Neural cell (in vitro differentiated cells): ENCODE results near the gene SNAP29. TPM values are rescaled to one million over a fixed set of nuclear protein-coding genes. Genes with fewer than 3 reads are reported as not detected.
A peak's percentile ranks its signal among the peaks of the same experiment; 100 is the strongest.

ENCODE experiments used
- H2AFZ ChIP-seq: fragments of 200-600, 300-800 bp; sonication (generic), shearing (Covaris generic); 2 replicates; pipeline ENCODE4 v1.6.0; 2014; ENCODE audit warnings: low read depth, mild to moderate bottlenecking, antibody characterized with exemption, low read length, moderate library complexity
- H3F3A ChIP-seq: fragments of 200-600 bp; shearing (Covaris generic); 2 replicates; pipeline ENCODE4 v1.6.1; 2016; ENCODE audit warnings: mild to moderate bottlenecking, moderate library complexity, mixed read lengths, antibody characterized with exemption, low read length; ENCODE audit not compliant: insufficient read depth, poor library complexity, severe bottlenecking
- H3K27ac ChIP-seq: fragments of 200-600, 300-800 bp; sonication (generic), shearing (Covaris generic); 2 replicates; pipeline ENCODE4 v1.5.1; 2014; ENCODE audit warnings: mild to moderate bottlenecking, low read length, moderate library complexity
- H3K27me3 ChIP-seq: fragments of 300-800, 200-600 bp; sonication (generic), shearing (Covaris generic); 2 replicates; pipeline ENCODE4 v1.6.0; 2014; ENCODE audit warnings: mild to moderate bottlenecking, low read depth, low read length, moderate library complexity; ENCODE audit not compliant: insufficient read depth
- H3K36me3 ChIP-seq: fragments of 300-800, 200-600 bp; sonication (generic), shearing (Covaris generic); 2 replicates; pipeline ENCODE4 v1.5.1; 2014; ENCODE audit warnings: mild to moderate bottlenecking, antibody characterized with exemption, low read length, moderate library complexity; ENCODE audit not compliant: insufficient read depth
- H3K4me2 ChIP-seq: fragments of 300-800, 200-600 bp; sonication (generic), shearing (Covaris generic); 2 replicates; pipeline ENCODE4 v1.6.0; 2014; ENCODE audit warnings: mild to moderate bottlenecking, low read length
- H3K4me3 ChIP-seq: fragments of 300-800, 200-600 bp; sonication (generic), shearing (Covaris generic); 2 replicates; pipeline ENCODE4 v1.5.1; 2014; ENCODE audit warnings: mild to moderate bottlenecking, low read length, moderate library complexity
- H3K79me2 ChIP-seq: fragments of 200-600 bp; shearing (Covaris generic); replicated peaks from 2 replicates; pipeline ENCODE4 v1.6.0; 2014; ENCODE audit warnings: mild to moderate bottlenecking, low read length, moderate library complexity; ENCODE audit not compliant: insufficient read depth
- H3K9ac ChIP-seq: fragments of 300-800, 200-600 bp; sonication (generic), shearing (Covaris generic); 2 replicates; pipeline ENCODE4 v1.6.1; 2016; ENCODE audit warnings: mild to moderate bottlenecking, low read length, mixed read lengths
- H3K9me2 ChIP-seq: fragments of 200-600 bp; shearing (Covaris generic); 2 replicates; pipeline ENCODE4 v1.6.1; 2016; ENCODE audit warnings: mild to moderate bottlenecking, low read length, mixed read lengths; ENCODE audit not compliant: insufficient read depth
- H3K9me3 ChIP-seq: fragments of 200-600, 300-800 bp; sonication (generic), shearing (Covaris generic); 2 replicates; pipeline ENCODE4 v1.6.1; 2016; ENCODE audit warnings: mild to moderate bottlenecking, mixed run types, low read length, moderate library complexity, mixed read lengths
- H4K20me1 ChIP-seq: fragments of 200-600 bp; shearing (Covaris generic); 2 replicates; pipeline ENCODE4 v1.6.1; 2016; ENCODE audit warnings: mild to moderate bottlenecking, mixed run types; ENCODE audit not compliant: insufficient read depth
- EP300 ChIP-seq: fragments of 450-650 bp; conservative IDR thresholded peaks from 2 replicates; pipeline ENCODE4 v1.6.1; 2014; ENCODE audit warnings: antibody characterized with exemption, mild to moderate bottlenecking, moderate library complexity; ENCODE audit not compliant: poor library complexity, severe bottlenecking
- EZH2 ChIP-seq: fragments of 200-600, 300-800 bp; shearing (Covaris generic), sonication (generic); IDR thresholded peaks from 2 replicates; pipeline ENCODE4 v1.6.1; 2014; ENCODE audit warnings: antibody characterized with exemption, low read length, borderline replicate concordance, mild to moderate bottlenecking; ENCODE audit not compliant: insufficient read depth, poor library complexity, severe bottlenecking
- MXI1 ChIP-seq: fragments of 450-650 bp; conservative IDR thresholded peaks from 2 replicates; pipeline ENCODE4 v1.6.1; 2014; ENCODE audit warnings: antibody characterized with exemption, mild to moderate bottlenecking; ENCODE audit not compliant: poor library complexity, severe bottlenecking
- POLR2AphosphoS5 ChIP-seq: IDR thresholded peaks from 2 replicates; pipeline ENCODE4 v1.6.1; 2012
- RAD21 ChIP-seq: fragments of 450-650 bp; conservative IDR thresholded peaks from 2 replicates; pipeline ENCODE4 v1.6.1; 2014; ENCODE audit warnings: antibody characterized with exemption, mild to moderate bottlenecking, moderate library complexity
- SMC3 ChIP-seq: fragments of 450-650 bp; conservative IDR thresholded peaks from 2 replicates; pipeline ENCODE4 v1.6.1; 2014; ENCODE audit warnings: antibody characterized with exemption, mild to moderate bottlenecking, moderate library complexity; ENCODE audit not compliant: poor library complexity
- TAF1 ChIP-seq: IDR thresholded peaks from 2 replicates; pipeline ENCODE4 v1.6.1; 2012; ENCODE audit warnings: low read depth
- polyA plus RNA-seq: library from polyadenylated mRNA; depleted of rRNA; stranded (reverse); fragments of >200 nt; gene quantifications from 2 replicates; pipeline ENCODE4 v1.2.3, GENCODE V29; 2014
- TF ChIP-seq, protein P1 (sequence below): fragments of 450-650 bp; IDR thresholded peaks from 2 replicates; pipeline ENCODE4 v1.5.1; 2014; ENCODE audit warnings: antibody characterized with exemption, mild to moderate bottlenecking, moderate library complexity; ENCODE audit not compliant: poor library complexity, severe bottlenecking
- TF ChIP-seq, protein P2 (sequence below): IDR thresholded peaks from 2 replicates; pipeline ENCODE4 v1.6.1; 2012; ENCODE audit warnings: borderline replicate concordance

Gene SNAP29
- polyA plus RNA-seq, 1 donor from 2014 or later = 7.0 TPM

DNA sequence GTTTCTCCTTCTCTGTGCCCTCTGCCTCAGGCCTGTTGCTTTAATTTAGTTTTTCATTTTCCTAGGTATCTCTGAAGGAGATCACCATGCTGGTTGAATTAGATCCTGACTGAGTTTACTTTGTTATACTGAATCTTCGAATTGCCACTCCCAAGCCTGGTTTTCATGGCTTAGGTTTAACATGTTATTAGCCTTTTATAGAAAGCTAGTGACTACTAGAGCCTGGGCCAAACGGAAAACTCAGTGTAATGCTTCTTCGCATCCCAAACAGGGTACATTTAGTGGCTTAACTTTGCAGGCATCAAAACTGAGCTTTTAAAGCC is 62.0 kb downstream of the SNAP29 start:
- peak overlapping the region; percentile 36 for H3K4me2 ChIP-seq
- TF ChIP-seq TAF1 = no peak
- no peak for TF ChIP-seq POLR2AphosphoS5
- TF ChIP-seq, protein P1, sequence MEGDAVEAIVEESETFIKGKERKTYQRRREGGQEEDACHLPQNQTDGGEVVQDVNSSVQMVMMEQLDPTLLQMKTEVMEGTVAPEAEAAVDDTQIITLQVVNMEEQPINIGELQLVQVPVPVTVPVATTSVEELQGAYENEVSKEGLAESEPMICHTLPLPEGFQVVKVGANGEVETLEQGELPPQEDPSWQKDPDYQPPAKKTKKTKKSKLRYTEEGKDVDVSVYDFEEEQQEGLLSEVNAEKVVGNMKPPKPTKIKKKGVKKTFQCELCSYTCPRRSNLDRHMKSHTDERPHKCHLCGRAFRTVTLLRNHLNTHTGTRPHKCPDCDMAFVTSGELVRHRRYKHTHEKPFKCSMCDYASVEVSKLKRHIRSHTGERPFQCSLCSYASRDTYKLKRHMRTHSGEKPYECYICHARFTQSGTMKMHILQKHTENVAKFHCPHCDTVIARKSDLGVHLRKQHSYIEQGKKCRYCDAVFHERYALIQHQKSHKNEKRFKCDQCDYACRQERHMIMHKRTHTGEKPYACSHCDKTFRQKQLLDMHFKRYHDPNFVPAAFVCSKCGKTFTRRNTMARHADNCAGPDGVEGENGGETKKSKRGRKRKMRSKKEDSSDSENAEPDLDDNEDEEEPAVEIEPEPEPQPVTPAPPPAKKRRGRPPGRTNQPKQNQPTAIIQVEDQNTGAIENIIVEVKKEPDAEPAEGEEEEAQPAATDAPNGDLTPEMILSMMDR = no peak
- TF ChIP-seq EP300 = no peak
- TF ChIP-seq MXI1 = no peak
- no peak for TF ChIP-seq EZH2
- TF ChIP-seq RAD21 = no peak
- no peak for TF ChIP-seq SMC3
- TF ChIP-seq, protein P2, sequence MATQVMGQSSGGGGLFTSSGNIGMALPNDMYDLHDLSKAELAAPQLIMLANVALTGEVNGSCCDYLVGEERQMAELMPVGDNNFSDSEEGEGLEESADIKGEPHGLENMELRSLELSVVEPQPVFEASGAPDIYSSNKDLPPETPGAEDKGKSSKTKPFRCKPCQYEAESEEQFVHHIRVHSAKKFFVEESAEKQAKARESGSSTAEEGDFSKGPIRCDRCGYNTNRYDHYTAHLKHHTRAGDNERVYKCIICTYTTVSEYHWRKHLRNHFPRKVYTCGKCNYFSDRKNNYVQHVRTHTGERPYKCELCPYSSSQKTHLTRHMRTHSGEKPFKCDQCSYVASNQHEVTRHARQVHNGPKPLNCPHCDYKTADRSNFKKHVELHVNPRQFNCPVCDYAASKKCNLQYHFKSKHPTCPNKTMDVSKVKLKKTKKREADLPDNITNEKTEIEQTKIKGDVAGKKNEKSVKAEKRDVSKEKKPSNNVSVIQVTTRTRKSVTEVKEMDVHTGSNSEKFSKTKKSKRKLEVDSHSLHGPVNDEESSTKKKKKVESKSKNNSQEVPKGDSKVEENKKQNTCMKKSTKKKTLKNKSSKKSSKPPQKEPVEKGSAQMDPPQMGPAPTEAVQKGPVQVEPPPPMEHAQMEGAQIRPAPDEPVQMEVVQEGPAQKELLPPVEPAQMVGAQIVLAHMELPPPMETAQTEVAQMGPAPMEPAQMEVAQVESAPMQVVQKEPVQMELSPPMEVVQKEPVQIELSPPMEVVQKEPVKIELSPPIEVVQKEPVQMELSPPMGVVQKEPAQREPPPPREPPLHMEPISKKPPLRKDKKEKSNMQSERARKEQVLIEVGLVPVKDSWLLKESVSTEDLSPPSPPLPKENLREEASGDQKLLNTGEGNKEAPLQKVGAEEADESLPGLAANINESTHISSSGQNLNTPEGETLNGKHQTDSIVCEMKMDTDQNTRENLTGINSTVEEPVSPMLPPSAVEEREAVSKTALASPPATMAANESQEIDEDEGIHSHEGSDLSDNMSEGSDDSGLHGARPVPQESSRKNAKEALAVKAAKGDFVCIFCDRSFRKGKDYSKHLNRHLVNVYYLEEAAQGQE = no peak
- H3K9ac ChIP-seq = no peak overlapping the region
- H3K36me3 ChIP-seq = no peaks in the 10 kb centered on the region
- no peaks in the 10 kb centered on the region for H3K9me2 ChIP-seq
- peak overlapping the region; percentile 100 for H3K4me3 ChIP-seq
- H2AFZ ChIP-seq = no peak overlapping the region
- peaks cover 73% of the 10 kb centered on the region for H3K79me2 ChIP-seq
- H3K9me3 ChIP-seq = no peaks in the 10 kb centered on the region
- H3F3A ChIP-seq = peaks cover 4% of the 10 kb centered on the region
- H4K20me1 ChIP-seq = peaks cover 25% of the 10 kb centered on the region
- H3K27ac ChIP-seq = no peak overlapping the region
- H3K27me3 ChIP-seq = no peaks in the 10 kb centered on the region

DNA sequence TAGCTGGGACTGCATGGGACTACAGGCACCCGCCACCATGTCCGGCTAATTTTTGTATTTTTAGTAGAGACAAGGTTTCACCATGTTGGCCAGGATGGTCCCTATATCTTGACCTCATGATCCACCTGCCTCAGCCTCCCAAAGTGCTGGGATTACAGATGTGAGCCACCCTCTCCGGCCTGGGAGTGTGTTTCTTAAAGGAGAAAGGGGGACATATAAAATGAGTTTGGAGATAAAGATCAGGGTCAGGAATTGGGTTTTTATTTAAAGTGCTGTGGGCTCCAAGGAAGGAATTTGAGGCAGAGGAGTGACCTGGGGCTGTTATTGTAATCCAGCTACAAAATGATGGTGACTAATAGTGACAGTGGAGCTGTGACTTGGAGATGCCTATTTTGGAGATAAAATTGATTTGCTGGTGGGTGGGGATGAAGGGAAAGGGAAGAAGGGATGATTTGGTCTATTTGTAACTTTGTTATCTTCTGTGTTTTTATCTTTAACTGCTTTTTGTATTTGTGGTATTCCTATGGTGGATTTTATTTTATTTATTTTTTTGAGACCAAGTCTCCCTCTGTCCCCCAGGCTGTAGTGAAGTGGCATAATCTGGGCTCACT is 63.4 kb downstream of the SNAP29 start:
- Histone ChIP-seq H2AFZ (no peak overlapping the region), H4K20me1 (peaks cover 29% of the 10 kb centered on the region), H3K4me2 (no peak overlapping the region), H3K79me2 (peaks cover 85% of the 10 kb centered on the region), H3K27me3 (no peaks in the 10 kb centered on the region), H3K9ac (no peak overlapping the region), H3K9me3 (no peaks in the 10 kb centered on the region), H3K27ac (no peak overlapping the region), H3K36me3 (no peaks in the 10 kb centered on the region), H3F3A (peaks cover 4% of the 10 kb centered on the region), H3K4me3 (peak overlapping the region; percentile 13), H3K9me2 (no peaks in the 10 kb centered on the region)
- TF ChIP-seq, protein P1 = no peak
- TF ChIP-seq POLR2AphosphoS5 (no peak), EP300 (no peak), MXI1 (no peak), TAF1 (no peak)
